Amniotic stem cell (primary cell): ENCODE measurements around the gene TOP2B.

ENCODE experiments used
- DNase-seq: peaks from one replicate; lab custom pipeline; 2025; lab: John Stamatoyannopoulos, UW

The TOP2B gene

DNA sequence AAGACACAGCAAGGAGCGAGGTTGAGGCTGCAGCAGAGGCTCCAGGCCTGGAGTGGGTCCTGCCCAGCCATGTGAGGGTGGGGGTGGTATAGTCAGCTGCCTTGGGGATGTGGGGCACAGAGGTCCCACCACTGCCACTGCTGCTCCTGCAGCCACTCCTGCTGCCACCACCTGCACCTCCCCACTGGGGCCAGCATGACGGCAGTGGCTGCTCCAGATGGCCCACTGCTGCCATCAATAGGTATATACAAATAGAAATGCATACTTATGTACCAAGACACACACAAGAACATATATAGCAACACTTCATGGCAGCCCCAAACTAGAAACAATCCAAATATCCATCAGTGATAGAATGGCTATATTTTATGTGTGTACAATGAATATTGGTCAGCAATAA is 10.0 kb upstream of the TOP2B start:
- DNase-seq, result no peak

DNA sequence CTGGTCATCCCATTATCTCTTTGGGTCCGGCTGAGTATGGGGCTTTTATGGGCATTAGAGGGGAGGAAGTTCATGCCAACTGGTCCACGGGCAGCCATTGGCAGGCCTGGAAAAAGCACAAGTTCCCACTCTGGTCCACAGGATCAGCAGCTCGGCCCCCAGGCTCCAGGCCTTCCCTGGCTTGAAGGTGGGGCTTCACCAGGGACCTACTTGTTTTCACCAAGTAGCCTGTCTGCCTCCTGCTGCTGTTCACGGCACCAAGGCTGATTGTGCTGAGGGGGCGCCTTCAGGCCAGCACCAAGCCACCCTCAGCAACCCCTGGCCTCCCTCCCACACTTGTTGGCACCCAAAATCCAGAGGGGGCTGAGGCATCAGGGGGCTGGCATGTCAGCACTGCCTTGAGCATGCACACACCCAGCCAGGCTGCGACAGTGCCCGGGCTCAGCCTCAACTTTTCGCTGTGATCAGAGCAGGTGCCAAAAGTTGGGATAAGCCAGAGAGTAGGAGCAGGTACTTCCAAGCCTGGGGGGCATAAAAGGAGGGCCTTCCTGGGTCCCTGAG is 9.1 kb upstream of the TOP2B start:
- DNase-seq, result no peak

DNA sequence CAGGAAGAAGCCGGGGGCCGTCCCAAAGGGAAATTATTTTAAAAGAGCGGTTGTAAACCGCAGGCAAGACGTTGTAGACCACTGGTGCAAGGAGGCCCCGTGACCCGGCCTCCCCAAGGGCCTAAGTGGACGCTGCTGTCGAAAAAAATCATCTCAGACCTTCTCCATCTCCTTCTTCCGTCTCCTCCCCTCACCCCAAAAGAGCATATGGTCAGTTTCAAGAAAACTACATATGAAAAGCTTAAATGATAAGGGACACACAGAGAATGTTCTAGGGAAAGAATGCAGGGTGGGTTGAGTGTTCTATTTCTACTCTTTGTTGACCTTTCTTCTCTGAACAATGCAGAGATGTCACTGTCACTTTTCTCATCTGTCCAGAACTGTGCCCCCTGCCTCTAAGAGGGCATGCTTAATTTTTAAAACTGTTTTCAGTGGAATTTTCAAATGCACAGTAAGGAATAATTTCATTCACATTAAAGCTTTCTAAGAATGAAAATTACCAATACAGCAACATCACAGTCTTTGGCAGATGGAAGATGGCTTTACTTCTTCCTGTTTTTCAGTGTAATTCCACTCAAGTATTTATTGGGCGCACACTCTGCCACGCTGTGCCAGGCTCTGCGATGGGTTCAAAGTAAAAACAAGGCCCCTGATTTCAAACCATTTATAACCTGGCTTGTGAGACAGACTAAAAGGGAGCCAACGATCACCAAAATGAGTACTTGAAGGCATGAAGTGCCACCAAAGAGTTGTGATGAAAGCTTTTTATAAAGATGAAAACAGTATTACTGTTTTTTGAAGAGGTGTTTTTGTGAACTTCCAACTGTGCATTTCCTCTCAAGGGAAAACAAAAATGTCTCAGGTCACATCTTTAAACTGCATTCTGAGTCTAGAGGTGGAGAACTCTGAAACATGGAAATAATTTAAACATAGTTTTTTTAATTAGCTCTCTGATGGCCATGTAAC is 891 bp upstream of the TOP2B start:
- DNase-seq, result no peak

DNA sequence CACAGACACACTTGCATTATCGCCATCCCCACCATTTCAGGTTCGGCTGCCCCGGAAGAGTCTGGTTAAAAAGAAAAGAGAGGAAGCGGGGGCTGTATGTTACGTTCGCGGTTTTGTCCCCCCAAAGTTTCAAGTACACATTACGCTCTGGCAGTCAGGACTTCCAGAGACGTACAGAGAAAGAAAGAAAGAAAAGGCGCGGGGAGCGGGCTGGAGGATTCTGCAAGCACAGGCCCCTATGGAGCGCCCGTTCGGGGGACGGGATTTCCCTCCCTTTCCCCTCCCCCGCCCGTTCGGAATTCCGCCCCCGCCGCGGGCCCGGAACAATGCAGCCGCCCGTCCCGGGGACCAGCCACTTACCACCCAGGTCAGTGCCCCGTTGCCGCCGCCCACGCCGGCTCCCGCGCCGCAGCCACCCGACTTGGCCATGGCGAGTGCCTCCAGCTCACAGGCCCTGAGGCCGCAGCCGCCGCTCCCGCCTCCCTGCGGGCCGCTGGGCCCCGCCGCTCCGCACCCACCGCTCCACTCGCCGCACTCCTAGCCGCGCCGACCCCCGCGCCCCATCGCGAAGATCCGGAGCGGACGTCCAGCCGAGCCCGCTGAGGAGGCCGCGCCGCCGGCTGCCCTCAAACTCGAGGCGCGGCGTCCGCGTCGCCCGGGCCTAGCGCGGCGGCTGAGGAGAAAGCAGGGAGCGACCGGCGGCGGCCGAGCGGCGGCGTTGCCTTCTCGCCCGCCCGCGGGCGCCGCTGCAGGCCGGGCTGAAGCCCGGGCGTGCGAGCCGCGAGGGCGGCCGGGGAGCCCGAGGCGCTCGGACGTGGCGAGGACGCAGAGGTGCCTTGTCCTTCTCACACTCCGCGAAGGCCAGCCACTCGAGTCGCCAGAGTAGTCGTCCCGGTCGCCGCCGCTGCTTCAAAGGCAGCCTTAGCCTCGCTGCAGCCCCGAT is 567 bp downstream of the TOP2B start:
- peak; percentile 54 for DNase-seq

DNA sequence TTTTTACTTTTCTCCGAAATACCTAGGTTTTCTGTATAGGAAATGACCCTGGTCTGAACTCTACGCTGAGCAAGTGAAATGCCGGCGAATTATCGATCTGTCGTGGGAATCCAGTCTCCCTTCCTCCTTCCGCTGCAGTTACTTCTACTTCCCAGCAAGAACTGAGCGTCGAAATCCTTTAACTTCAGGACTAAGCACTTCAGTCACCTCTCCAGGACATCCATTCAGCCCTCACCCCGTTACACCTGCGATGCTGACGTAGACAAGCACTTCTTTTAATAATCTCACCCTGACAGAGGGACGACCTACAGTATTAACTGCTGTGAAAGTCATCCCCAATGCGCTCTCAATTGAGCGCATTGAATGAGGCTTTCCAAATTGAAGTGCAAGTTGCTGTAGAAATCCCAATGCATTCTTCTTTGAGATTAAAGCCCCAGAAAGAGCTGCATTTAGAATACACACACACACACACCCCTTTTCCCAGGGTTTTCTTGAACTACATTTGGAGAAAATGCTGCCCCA is 1.3 kb downstream of the TOP2B start:
- DNase-seq, result peak; percentile 7

DNA sequence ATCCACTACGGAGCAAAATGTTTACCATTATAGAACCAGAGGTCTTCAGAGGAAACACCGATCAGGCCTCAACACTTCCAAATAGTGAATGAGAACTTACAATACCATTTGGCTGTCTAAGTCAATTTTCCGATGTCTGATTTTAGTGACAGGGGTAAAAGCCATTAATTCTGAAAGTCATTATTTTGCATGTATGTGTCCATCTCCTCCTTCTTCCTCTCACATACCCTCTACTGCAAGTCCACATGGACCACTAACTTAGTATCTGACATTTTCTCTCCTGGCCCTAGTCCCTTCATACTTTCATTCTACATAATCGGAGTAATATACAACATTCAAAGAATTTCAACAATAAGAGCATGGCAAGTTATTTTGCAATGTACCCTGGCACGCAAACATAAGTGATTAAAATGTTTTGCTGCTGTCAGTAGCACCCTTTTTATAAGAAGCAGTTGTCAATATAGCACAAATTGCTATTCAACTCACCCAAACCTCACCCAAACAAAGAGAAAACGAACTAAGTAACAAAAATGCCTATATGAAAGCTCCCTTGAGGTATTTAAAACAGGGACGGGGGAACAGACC is 1.9 kb downstream of the TOP2B start:
- DNase-seq, result no peak

DNA sequence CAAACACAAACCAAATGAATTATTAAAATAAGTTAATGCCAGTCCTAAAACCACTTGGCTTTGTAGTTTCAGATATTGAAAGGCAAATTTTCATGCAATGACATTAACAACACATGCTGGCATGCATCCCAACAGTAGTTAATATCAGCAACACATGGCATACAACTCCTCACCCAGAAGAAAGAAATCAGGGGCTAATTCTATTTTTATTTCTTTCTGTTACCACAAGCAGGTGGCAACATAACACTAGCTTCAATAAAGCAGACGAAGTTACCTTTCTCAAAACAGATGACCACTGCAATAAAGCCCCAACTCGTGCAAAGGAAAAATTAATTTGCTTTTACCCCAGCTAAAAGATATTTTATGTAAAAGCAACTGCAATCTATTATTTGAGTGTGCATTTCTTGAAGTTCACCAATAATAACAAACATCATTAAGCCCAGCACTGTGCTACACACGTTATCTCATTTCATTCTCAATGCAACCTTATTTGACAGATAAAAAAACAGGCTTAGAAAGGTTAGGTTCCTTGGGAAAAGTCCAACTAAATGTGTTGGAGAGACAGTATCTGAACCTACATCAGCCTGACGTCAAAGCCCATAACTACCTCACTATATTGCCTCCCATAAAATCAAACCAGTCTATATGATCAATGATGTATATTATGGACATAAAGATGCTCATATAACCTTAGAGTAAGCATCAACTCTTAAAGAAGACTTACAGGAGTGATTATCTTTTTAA is 2.8 kb downstream of the TOP2B start:
- DNase-seq, result no peak

DNA sequence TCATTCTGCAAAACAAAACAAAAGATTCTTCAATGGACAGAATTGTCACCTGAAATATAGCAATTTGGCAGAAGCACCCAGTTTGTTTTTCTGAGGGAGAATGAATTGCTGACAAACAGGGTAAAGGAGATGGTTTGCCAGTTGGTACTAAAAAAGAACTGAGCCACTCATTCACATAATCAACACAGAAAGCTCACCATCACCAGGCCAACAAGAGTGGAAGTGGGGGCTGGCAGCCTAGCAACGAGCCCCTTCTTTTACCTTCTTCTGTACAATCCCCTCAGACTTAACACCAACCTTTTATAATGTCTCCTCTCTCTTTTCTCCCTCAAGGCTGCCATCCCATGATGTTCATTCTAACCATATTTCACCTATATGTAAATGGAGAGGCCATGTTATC is 5.9 kb downstream of the TOP2B start:
- no peak for DNase-seq

DNA sequence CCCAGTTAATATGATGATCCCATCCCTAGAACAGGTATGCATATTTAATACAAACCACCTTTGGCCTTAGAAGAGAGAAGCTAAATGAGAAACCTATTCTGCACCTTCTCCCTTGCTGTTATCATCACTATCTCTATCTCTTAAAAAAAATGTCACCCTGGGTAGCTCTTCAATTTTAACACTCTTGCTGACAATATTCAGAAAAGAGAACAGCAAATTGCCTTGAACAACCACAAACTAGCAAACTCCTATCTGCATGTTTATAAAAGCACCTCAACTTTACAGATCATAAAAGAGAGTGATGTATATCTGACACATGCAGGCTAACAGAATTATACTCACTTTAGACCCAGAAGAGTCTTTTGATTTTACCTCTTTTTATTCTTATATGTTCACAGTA is 7.4 kb downstream of the TOP2B start:
- no peak for DNase-seq

DNA sequence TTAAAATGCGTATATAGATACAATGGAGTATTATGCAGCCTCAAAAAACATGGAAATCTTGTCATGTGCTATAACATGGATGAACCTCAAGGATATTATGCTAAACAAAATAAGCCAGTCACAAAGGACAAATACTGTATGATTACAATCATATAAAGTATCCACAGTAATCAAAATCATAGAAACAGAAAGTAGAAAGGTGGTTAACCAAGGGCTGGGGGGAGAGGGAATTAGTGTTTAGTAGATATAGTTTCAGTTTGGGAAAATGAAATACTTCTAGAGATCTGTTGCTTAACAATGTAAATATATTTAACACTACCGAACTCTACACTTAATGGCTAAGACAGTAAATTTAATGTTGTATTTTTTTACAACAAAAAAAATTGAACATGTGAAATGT is 9.0 kb downstream of the TOP2B start:
- DNase-seq, result no peak

DNA sequence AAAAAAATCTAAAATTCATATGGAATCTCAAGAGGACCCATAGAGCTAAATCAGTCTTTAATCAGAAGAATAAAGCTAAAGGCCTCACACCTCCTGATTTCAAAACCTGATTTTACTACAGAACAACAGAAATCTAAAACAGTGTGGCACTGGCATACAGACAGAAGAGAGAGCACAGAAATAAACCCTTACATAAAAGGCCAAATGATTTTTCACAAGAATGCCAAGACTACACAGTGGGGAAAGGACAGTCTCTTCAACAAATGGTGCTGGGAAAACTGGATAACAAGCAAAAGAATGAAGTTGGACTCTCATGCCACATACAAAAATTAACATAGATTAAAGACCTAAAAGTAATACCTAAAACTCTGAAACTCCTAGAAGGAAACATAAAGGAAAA is 10.1 kb downstream of the TOP2B start:
- no peak for DNase-seq

DNA sequence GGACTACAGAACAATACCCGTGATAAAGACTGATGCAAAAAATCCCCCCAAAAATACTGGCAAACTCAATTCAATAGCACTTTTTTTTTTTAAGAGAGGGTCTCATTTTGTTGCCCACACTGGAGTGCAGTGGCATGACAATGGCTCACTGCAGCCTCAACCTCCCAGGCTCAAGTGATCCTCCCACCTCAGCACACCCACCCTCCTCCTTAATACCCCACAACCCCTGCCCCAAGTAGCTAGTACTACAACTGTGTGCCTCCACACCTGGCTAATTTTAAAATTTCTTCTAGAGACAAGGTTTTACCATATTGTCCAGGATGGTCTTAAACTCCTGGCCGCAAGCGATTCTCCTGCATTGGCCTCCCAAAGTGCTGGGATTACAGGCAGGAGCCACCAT is 11.4 kb downstream of the TOP2B start:
- no peak for DNase-seq

DNA sequence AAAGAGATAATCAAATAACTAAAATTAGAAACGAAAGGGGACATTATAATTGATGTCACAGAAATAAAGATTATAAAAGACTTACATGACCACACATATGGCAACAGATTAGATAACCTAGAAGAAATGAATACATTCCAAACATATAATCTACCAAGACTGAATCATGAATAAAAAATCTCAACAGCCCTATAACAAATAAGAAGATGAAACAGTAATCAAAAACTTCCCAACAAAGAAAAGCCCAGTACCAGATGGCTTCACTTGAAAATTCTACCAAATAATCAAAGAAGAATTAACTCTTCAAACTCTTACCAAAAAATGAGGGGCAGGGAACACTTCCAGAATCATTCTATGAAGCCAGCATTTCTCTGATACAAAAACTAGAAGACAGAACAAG is 11.8 kb downstream of the TOP2B start:
- DNase-seq, result no peak

DNA sequence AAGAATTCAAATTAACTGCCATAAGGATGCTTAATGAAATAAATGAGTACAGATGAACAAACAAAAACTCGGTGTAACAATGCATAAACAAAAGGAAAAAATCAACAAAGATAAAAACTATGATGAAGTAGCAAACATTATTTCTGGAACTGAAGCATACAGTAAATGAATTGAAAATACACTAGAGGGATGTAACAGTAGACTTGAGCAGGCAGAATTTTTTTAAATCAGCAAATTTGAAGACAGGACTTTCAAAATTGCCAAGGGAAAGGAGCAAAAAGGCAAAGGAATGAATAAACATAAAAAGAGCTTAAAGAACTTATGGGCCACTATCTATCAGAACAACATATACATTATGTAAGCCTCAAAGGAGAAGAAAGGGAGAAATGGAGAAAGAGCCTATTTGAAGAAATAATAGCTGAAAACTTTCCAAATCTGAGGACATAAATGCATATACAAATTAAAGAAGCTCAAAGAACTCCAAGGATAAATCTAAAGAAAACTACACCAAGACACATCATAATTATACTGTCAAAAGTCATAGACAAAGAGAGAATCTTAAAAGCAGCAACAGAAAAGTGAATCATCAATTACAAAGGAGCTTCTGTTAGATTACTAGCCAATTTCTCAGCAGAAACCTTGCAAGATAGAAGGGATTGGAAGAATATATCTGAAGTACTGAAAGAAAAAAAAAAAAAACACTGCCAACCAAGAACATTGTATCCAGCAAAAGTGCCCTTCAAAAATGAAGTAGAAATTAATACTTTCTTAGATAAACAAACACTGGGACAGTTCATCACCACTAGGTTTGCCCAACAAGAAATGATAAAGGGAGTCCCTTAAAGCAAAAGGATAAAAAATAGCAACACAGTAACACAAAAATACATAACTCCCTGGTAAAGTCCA is 15.5 kb downstream of the TOP2B start:
- DNase-seq, result no peak

DNA sequence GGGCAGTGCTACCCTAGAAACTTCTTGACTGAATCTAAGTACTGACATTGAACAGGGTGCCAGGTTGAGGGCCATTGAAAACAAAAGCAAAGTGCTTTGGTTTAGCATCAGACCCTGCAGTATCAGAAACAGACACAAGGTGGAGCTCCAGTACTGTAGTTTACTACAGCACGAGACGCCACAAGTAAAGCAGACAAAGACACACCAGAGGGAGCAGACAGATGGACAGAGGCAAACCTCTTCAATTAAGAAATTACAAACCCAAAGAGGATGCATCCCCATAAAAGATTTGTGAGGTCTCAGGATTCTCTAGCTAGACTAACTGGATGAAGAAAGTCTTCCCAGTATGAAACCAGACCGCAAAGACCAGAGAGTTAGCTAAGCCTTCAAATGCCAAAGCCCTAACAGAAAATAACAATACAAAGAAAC is 16.6 kb downstream of the TOP2B start:
- DNase-seq, result peak; percentile 25

DNA sequence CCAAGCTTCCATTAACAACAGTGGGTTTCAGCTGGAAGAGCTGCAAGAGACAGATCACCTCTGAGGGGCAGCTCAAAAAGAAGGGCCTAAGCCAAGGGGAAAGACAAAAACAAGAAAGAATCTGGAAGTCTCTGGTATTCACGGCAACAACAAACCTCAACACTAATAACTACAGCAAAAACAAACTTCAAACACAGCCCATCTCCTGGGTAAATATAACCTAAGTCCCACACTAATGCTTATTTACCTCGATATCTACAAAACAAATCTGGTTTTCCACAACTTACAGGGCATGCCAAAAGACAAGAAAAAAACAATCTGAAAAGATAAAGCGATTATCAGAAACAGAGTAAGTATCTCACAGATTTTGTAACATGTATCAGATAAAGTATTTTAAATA is 29.7 kb downstream of the TOP2B start:
- no peak for DNase-seq

DNA sequence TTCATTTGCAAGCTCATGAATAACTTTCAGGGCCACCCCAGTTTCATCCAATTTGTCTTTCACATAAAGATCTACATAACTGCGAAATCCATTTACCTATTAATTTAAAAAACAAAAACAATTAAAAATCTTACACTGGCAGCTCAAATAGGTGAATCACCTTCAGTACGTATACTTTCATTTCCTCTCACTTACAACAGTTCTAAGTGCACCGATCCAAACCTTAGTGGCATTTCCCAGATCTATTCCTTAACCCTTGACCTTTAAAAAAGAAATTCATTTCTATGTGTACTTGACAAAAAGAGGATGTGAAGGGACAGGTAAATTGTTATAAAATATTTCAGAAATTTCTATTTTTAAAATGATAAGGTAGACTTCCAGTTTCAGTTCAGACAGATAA is 30.8 kb downstream of the TOP2B start:
- DNase-seq, result no peak

DNA sequence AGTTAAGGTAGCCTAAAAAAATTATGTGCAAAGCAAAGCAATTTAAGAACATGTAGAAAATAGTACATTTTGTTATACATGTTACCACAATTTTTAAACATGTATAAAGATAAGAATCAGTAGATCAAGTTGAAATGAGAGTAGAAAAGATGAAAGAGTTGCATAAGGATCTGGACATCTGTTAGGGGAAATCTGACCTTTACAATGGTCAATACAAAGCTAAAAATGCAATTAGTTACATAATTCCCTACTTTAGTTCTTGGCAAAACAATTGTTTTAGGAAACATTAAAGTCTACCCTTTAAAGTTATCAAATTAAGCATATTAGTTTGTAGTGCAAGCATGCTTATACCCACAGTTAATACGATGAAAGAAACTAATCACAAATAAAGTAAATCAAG is 32.7 kb downstream of the TOP2B start:
- DNase-seq, result no peak

DNA sequence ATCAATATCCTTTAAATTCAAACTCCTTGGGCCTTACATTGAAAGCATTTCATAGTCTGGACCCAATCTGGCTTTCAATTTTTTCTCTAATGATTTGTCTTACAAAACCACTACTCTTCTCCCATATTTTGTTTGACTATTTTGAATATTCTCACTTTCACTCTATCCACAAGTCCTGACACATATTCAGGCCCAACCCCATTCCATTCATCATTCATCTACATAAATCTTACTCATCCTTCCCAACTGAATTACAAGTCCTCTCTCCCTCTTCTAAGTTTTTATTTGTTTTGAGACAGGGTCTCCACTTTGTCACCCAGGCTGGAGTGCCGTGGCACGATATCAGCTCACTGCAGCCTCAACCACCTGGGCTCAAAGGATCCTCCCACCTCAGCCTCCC is 43.6 kb downstream of the TOP2B start:
- no peak for DNase-seq

DNA sequence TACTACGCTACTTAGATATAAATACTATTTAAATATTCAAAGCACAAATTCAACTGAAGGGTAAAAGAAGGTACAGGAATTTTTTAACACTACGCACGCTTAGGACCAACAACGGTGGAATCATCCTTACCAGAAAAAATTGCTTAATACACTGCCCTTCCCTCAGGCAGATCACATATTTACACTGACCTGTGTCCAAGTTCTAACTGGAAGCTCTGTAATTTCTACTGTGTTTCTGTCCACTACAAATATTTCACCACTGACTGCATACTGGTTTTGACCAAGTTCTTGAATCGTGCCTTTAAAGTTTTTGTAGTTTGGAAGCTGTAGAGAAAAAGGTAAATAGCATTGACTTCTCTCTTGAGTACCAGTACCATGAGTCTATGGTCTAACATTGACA is 44.2 kb downstream of the TOP2B start:
- no peak for DNase-seq
